GM19043 (cell line): ENCODE results near the gene SHB.
A peak's percentile ranks its signal among the peaks of the same experiment; 100 is the strongest.
"Not testable (repeated sequence)": the region's sequence is repeated elsewhere in the genome, so short reads cannot be mapped to it uniquely, and the experiment has no call there.

Source experiments
- ATAC-seq: cut with Tn5 transposase; IDR thresholded peaks from one replicate; pipeline ENCODE4 v1.9.1; 2021; ENCODE audit warnings: low read depth; ENCODE audit not compliant: unreplicated experiment

Gene SHB

GRCh38 chr9:38064842-38065368, 4.1 kb downstream of the SHB start:
- no peak for ATAC-seq

- no peak for ATAC-seq
Measured at GRCh38 chr9:38063363-38063707, 5.7 kb downstream of the SHB start.

GRCh38 chr9:38062498-38063362, 6.3 kb downstream of the SHB start:
- ATAC-seq, result no peak

- no peak for ATAC-seq
Measured at GRCh38 chr9:38062106-38062497, 6.9 kb downstream of the SHB start.

- peak; percentile 63 for ATAC-seq
Measured at GRCh38 chr9:38061326-38061977, 7.6 kb downstream of the SHB start.

- no peak for ATAC-seq
Measured at GRCh38 chr9:38060681-38061080, 8.3 kb downstream of the SHB start.

GRCh38 chr9:38059233-38059936, 9.6 kb downstream of the SHB start:
- no peak for ATAC-seq

GRCh38 chr9:38058452-38059232, 10.4 kb downstream of the SHB start:
- no peak for ATAC-seq

- ATAC-seq, result no peak
Measured at GRCh38 chr9:38057416-38058195, 11.4 kb downstream of the SHB start.

- ATAC-seq, result no peak
Measured at GRCh38 chr9:38054653-38055052, 14.4 kb downstream of the SHB start.

- ATAC-seq, result no peak
Measured at GRCh38 chr9:38053697-38054461, 15.1 kb downstream of the SHB start.

- ATAC-seq, result no peak
Measured at GRCh38 chr9:38051780-38052546, 17.1 kb downstream of the SHB start.

- ATAC-seq, result no peak
Measured at GRCh38 chr9:38048316-38048969, 20.6 kb downstream of the SHB start.

- ATAC-seq, result no peak
Measured at GRCh38 chr9:38047301-38048251, 21.5 kb downstream of the SHB start.

- no peak for ATAC-seq
Measured at GRCh38 chr9:38046661-38047300, 22.2 kb downstream of the SHB start.

- ATAC-seq, result not testable (repeated sequence)
Measured at GRCh38 chr9:38045939-38046338, 23.1 kb downstream of the SHB start.
